ENCODE data around the gene LUZP2. TPM values are rescaled to one million over a fixed set of nuclear protein-coding genes. Genes with fewer than 3 reads are reported as not detected.

LUZP2 gene
- total and polyA plus RNA-seq, 4 donors, result 0.04 to 8.8 (median 0.09) TPM; not detected in 1

DNA sequence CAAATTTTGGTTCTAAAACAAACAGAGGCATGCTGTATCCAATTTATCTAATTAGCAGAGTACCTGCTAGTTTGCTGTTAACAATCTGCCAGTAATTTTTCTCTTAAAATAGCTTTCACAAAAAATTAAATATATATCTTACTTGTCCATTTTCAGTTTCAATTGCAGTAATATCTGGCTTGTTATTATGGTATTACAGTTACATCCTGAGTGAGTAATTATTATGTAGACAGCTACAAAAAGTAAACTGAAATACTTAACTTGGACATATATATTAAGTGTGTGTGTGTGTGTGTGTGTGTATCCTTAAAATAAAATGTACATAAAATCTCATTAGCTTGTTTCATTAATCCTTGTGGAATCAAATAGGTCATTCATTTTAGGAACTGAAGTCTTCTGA lies 148.7 kb downstream of the LUZP2 start:
- H3K27ac ChIP-seq (ENCODE audit: low read depth in 1 of 2, low read length in 1 of 2), result no peak overlapping the region
- H3K4me1 ChIP-seq (ENCODE audit: control insufficient read depth in 5 of 5, insufficient read depth in 5 of 5, low read length in 5 of 5), result no peaks in the 10 kb centered on the region
- DNase-seq (no peak), ATAC-seq (ENCODE audit: insufficient read depth, low FRiP score) (no peak)
- peaks cover 0 to 3% (median 0%) of the 10 kb centered on the region in 3 donors for H3K27me3 ChIP-seq (ENCODE audit: control insufficient read depth in 3 of 3, insufficient read depth in 3 of 3, low read length in 2 of 3)
- H3K9me3 ChIP-seq (ENCODE audit: control insufficient read depth in 4 of 4, insufficient read depth in 3 of 4, low read length in 3 of 4), result no peaks in the 10 kb centered on the region
- H3K4me3 ChIP-seq, result no peak overlapping the region
- H3K36me3 ChIP-seq (ENCODE audit: control insufficient read depth in 4 of 4, insufficient read depth in 4 of 4, low read length in 4 of 4), result no peaks in the 10 kb centered on the region
- TF ChIP-seq CTCF (IDR thresholded peaks at IDR 0.05; ENCODE audit: control extremely low read depth, extremely low read depth), result no peak
- H3K9ac ChIP-seq (ENCODE audit: insufficient read depth in 1 of 2, low read length in 2 of 2), result no peak overlapping the region

GRCh38 chr11:24651873-24652272 lies 155.0 kb downstream of the LUZP2 start:
- H3K9me3 ChIP-seq (ENCODE audit: control insufficient read depth in 4 of 4, insufficient read depth in 3 of 4, low read length in 3 of 4), result no peaks in the 10 kb centered on the region
- no peak for TF ChIP-seq CTCF (IDR thresholded peaks at IDR 0.05; ENCODE audit: control extremely low read depth, extremely low read depth)
- H3K27me3 ChIP-seq (ENCODE audit: control insufficient read depth in 3 of 3, insufficient read depth in 3 of 3, low read length in 2 of 3), result peaks cover 0 to 24% (median 3%) of the 10 kb centered on the region in 3 donors
- no peak for DNase-seq
- H3K27ac ChIP-seq (ENCODE audit: low read depth in 1 of 2, low read length in 1 of 2), result no peak overlapping the region
- H3K9ac ChIP-seq (ENCODE audit: insufficient read depth in 1 of 2, low read length in 2 of 2), result no peak overlapping the region
- H3K36me3 ChIP-seq (ENCODE audit: control insufficient read depth in 4 of 4, insufficient read depth in 4 of 4, low read length in 4 of 4), result no peaks in the 10 kb centered on the region
- ATAC-seq (ENCODE audit: insufficient read depth, low FRiP score), result no peak
- WGBS, 2 donors, result 90 to 91% methylated on average over 2 of the region's 2 CpGs
- H3K4me3 ChIP-seq, result no peak overlapping the region
- H3K4me1 ChIP-seq (ENCODE audit: control insufficient read depth in 5 of 5, insufficient read depth in 5 of 5, low read length in 5 of 5), result peaks cover 0 to 5% (median 0%) of the 10 kb centered on the region in 5 donors

- H3K9me3 ChIP-seq (ENCODE audit: control insufficient read depth in 4 of 4, insufficient read depth in 3 of 4, low read length in 3 of 4), result no peaks in the 10 kb centered on the region
- TF ChIP-seq CTCF (IDR thresholded peaks at IDR 0.05; ENCODE audit: control extremely low read depth, extremely low read depth), result no peak
- ATAC-seq (ENCODE audit: insufficient read depth, low FRiP score), result no peak
- H3K27ac ChIP-seq (ENCODE audit: low read depth in 1 of 2, low read length in 1 of 2), result no peak overlapping the region
- H3K27me3 ChIP-seq (ENCODE audit: control insufficient read depth in 3 of 3, insufficient read depth in 3 of 3, low read length in 2 of 3), result peaks cover 0 to 24% (median 3%) of the 10 kb centered on the region in 3 donors
- peaks cover 0 to 5% (median 0%) of the 10 kb centered on the region in 5 donors for H3K4me1 ChIP-seq (ENCODE audit: control insufficient read depth in 5 of 5, insufficient read depth in 5 of 5, low read length in 5 of 5)
- WGBS, 2 donors, result 85 to 86% methylated on average over 4 of the region's 4 CpGs
- no peak overlapping the region for H3K9ac ChIP-seq (ENCODE audit: insufficient read depth in 1 of 2, low read length in 2 of 2)
- H3K36me3 ChIP-seq (ENCODE audit: control insufficient read depth in 4 of 4, insufficient read depth in 4 of 4, low read length in 4 of 4), result no peaks in the 10 kb centered on the region
- DNase-seq, result peak; percentile 16 to 59 (median 55)
- H3K4me3 ChIP-seq, result no peak overlapping the region
These were observed 157.0 kb downstream of the LUZP2 start for GRCh38 chr11:24653901-24654300.

DNA sequence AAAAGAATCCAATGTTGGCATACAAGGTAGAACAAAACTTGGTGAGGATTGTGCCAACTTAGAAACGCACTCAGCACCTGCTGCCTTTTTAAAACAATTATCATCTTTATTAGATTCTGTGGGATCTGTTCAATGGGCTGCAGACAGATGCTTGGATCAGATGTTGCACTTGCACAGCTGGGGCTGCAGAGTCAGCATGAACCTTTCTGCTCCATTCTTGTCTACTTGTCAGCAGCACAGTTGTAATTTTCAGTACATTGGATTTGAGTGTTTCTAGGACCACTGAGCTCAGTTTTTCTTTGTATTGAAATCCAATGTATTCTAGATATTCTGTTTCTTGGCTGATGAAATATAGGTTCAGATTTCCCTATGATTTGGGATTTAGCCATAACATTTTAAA lies 164.5 kb downstream of the LUZP2 start:
- WGBS, 2 donors, result 63 to 74% methylated on average over 1 of the region's 1 CpG
- no peak for TF ChIP-seq CTCF (IDR thresholded peaks at IDR 0.05; ENCODE audit: control extremely low read depth, extremely low read depth)
- no peak overlapping the region for H3K9ac ChIP-seq (ENCODE audit: insufficient read depth in 1 of 2, low read length in 2 of 2)
- no peak for ATAC-seq (ENCODE audit: insufficient read depth, low FRiP score)
- peaks cover 0 to 6% (median 4%) of the 10 kb centered on the region in 3 donors for H3K27me3 ChIP-seq (ENCODE audit: control insufficient read depth in 3 of 3, insufficient read depth in 3 of 3, low read length in 2 of 3)
- H3K36me3 ChIP-seq (ENCODE audit: control insufficient read depth in 4 of 4, insufficient read depth in 4 of 4, low read length in 4 of 4), result no peaks in the 10 kb centered on the region
- H3K4me1 ChIP-seq (ENCODE audit: control insufficient read depth in 5 of 5, insufficient read depth in 5 of 5, low read length in 5 of 5), result no peaks in the 10 kb centered on the region
- DNase-seq, result no peak
- H3K27ac ChIP-seq (ENCODE audit: low read depth in 1 of 2, low read length in 1 of 2), result no peak overlapping the region
- no peaks in the 10 kb centered on the region for H3K9me3 ChIP-seq (ENCODE audit: control insufficient read depth in 4 of 4, insufficient read depth in 3 of 4, low read length in 3 of 4)
- H3K4me3 ChIP-seq, result no peak overlapping the region
